HEK293T (cell line): ENCODE measurements around the gene KCNK16.

Experiments
- ARNT ChIP-seq: fragments of 450-650 bp; IDR thresholded peaks from 2 replicates; pipeline ENCODE4 v1.6.1; 2017; ENCODE audit warnings: mild to moderate bottlenecking
- BHLHE40 ChIP-seq: fragments of 450-650 bp; IDR thresholded peaks from 2 replicates; pipeline ENCODE4 v1.6.1; 2016; ENCODE audit warnings: mild to moderate bottlenecking, moderate library complexity, borderline replicate concordance
- CTBP1 ChIP-seq: fragments of 450-650 bp; IDR thresholded peaks from 2 replicates; pipeline ENCODE4 v1.6.1; 2016; ENCODE audit warnings: borderline replicate concordance
- ELF4 ChIP-seq: fragments of 450-650 bp; IDR thresholded peaks from 2 replicates; pipeline ENCODE4 v1.6.1; 2017; ENCODE audit warnings: antibody characterized with exemption
- FOXA1 ChIP-seq: fragments of 450-650 bp; IDR thresholded peaks from 2 replicates; pipeline ENCODE4 v1.6.1; 2016; ENCODE audit warnings: mild to moderate bottlenecking
- FOXM1 ChIP-seq: fragments of 450-650 bp; IDR thresholded peaks from 2 replicates; pipeline ENCODE4 v1.6.1; 2017; ENCODE audit warnings: mild to moderate bottlenecking, borderline replicate concordance
- HDGF ChIP-seq: fragments of 450-650 bp; IDR thresholded peaks from 2 replicates; pipeline ENCODE4 v1.6.1; 2017; ENCODE audit warnings: antibody characterized with exemption, borderline replicate concordance
- L3MBTL2 ChIP-seq: fragments of 450-650 bp; conservative IDR thresholded peaks from 2 replicates; pipeline ENCODE4 v1.6.1; 2016; ENCODE audit warnings: mild to moderate bottlenecking
- LEF1 ChIP-seq: fragments of 450-650 bp; IDR thresholded peaks from 2 replicates; pipeline ENCODE4 v1.6.1; 2017; ENCODE audit warnings: mild to moderate bottlenecking, borderline replicate concordance
- PKNOX1 ChIP-seq: fragments of 450-650 bp; IDR thresholded peaks from 2 replicates; pipeline ENCODE4 v1.6.1; 2016
- SP1 ChIP-seq: fragments of 450-650 bp; IDR thresholded peaks from 2 replicates; pipeline ENCODE4 v1.6.1; 2017
- SUZ12 ChIP-seq: fragments of 450-650 bp; IDR thresholded peaks from 2 replicates; pipeline ENCODE4 v1.6.1; 2016; ENCODE audit warnings: mild to moderate bottlenecking
- TARDBP ChIP-seq: fragments of 450-650 bp; IDR thresholded peaks from 2 replicates; pipeline ENCODE4 v1.6.1; 2016

GRCh38 chr6:39292637-39293036, 29.9 kb downstream of the KCNK16 start:
- TF ChIP-seq FOXM1: no peak
- TF ChIP-seq BHLHE40: no peak
- no peak for TF ChIP-seq TARDBP
- no peak for TF ChIP-seq SP1
- TF ChIP-seq PKNOX1: no peak
- TF ChIP-seq FOXA1: no peak
- no peak for TF ChIP-seq ELF4
- TF ChIP-seq L3MBTL2: no peak
- no peak for TF ChIP-seq HDGF
- TF ChIP-seq LEF1: no peak
- TF ChIP-seq SUZ12: no peak
- no peak for TF ChIP-seq CTBP1
- no peak for TF ChIP-seq ARNT
